Endodermal cell (in vitro differentiated cells): ENCODE data around the gene ELN. TPM values are rescaled to one million over a fixed set of nuclear protein-coding genes. Genes with fewer than 3 reads are reported as not detected.

Experiments
- DNase-seq: peaks from one replicate; pipeline ENCODE4 v3.0.0-alpha.2; 2017
- H3K27ac ChIP-seq: 2 replicates; pipeline ENCODE4 v1.5.1; 2013; ENCODE audit warnings: mild to moderate bottlenecking, low read depth, low read length, moderate library complexity
- H3K27me3 ChIP-seq: 2 replicates; pipeline ENCODE4 v1.6.1; 2013; ENCODE audit warnings: mild to moderate bottlenecking, low read length, moderate library complexity; ENCODE audit not compliant: insufficient read depth, control insufficient read depth, poor library complexity, severe bottlenecking
- H3K36me3 ChIP-seq: 2 replicates; pipeline ENCODE4 v1.7.0; 2013; ENCODE audit warnings: mild to moderate bottlenecking, low read length, moderate library complexity; ENCODE audit not compliant: control insufficient read depth, insufficient read depth
- H3K4me1 ChIP-seq: one replicate; pipeline ENCODE4 v1.7.0; 2013; ENCODE audit warnings: low read length; ENCODE audit not compliant: control insufficient read depth, insufficient read depth
- H3K4me3 ChIP-seq: 2 replicates; pipeline ENCODE4 v1.5.1; 2013; ENCODE audit warnings: mild to moderate bottlenecking, low read length, moderate library complexity
- H3K9ac ChIP-seq: 2 replicates; pipeline ENCODE4 v1.6.1; 2013; ENCODE audit warnings: mild to moderate bottlenecking, low read length, moderate library complexity; ENCODE audit not compliant: poor library complexity, severe bottlenecking; ENCODE audit errors: extremely low read depth
- H3K9me3 ChIP-seq: 2 replicates; pipeline ENCODE4 v1.6.1; 2013; ENCODE audit warnings: mild to moderate bottlenecking, low read length, moderate library complexity; ENCODE audit not compliant: control insufficient read depth
- H3K27ac Mint-ChIP-seq: 2 replicates; pipeline ENCODE4 v1.8.0; 2020; ENCODE audit warnings: mixed read lengths
- H3K27me3 Mint-ChIP-seq: 2 replicates; pipeline ENCODE4 v1.8.0; 2021; ENCODE audit warnings: mild to moderate bottlenecking, mixed read lengths; ENCODE audit not compliant: insufficient read depth
- H3K36me3 Mint-ChIP-seq: 2 replicates; pipeline ENCODE4 v1.8.0; 2020; ENCODE audit warnings: low read depth, mixed read lengths
- H3K4me1 Mint-ChIP-seq: 2 replicates; pipeline ENCODE4 v1.8.0; 2020; ENCODE audit warnings: mixed read lengths
- H3K4me3 Mint-ChIP-seq: 2 replicates; pipeline ENCODE4 v1.8.0; 2020; ENCODE audit warnings: mild to moderate bottlenecking, moderate library complexity, mixed read lengths
- H3K9me3 Mint-ChIP-seq: 2 replicates; pipeline ENCODE4 v1.8.0; 2020; ENCODE audit warnings: mild to moderate bottlenecking, mixed read lengths
- CTCF ChIP-seq: fragments of 200-600 bp; sonication (generic); conservative IDR thresholded peaks from 2 replicates; pipeline ENCODE4 v1.5.0; 2021; ENCODE audit warnings: antibody characterized with exemption, mild to moderate bottlenecking
- WGBS, 2 experiments: methylation state at CpG; one replicate each; pipeline versions ENCODE4 v1.1.5 to v1.1.7; 2013; ENCODE audit warnings: missing lambda C conversion rate in 2 of 2, mixed read lengths in 1 of 2; ENCODE audit not compliant: insufficient coverage in 1 of 2, insufficient read length in 1 of 2; 5-methylcytosine and 5-hydroxymethylcytosine counted together
- total RNA-seq, 2 donors: library from RNA; stranded (reverse); fragmentation: NEBNext Ultra II Directional in 1 of 2; extraction: Animal tissue kit (Norgen Biotek cat#: 25700) in 1 of 2; gene quantifications; 2 replicates in 1 of 2; 3 replicates in 1 of 2; pipeline ENCODE4 v1.2.1, GENCODE V29; 2021

ELN gene
- total RNA-seq, 2 donors from 2014 or later, result 0.70 to 1.6 TPM

GRCh38 chr7:73995330-73995729 lies 32.6 kb upstream of the ELN start:
- no peak overlapping the region for H3K9ac ChIP-seq
- H3K36me3 Mint-ChIP-seq, result no peaks in the 10 kb centered on the region
- no peaks in the 10 kb centered on the region for H3K36me3 ChIP-seq
- no peak overlapping the region for H3K4me3 Mint-ChIP-seq
- H3K9me3 ChIP-seq, result peaks cover 14% of the 10 kb centered on the region
- 85 to 88% methylated on average over 4 of the region's 4 CpGs for WGBS, 2 experiments
- H3K27me3 Mint-ChIP-seq, result peaks cover 3% of the 10 kb centered on the region
- no peaks in the 10 kb centered on the region for H3K4me1 Mint-ChIP-seq
- H3K27ac ChIP-seq, result no peak overlapping the region
- no peak overlapping the region for H3K27ac Mint-ChIP-seq
- H3K9me3 Mint-ChIP-seq, result peaks cover 21% of the 10 kb centered on the region
- H3K4me1 ChIP-seq, result no peaks in the 10 kb centered on the region
- no peak for DNase-seq
- H3K27me3 ChIP-seq, result no peaks in the 10 kb centered on the region
- no peak overlapping the region for H3K4me3 ChIP-seq
- TF ChIP-seq CTCF, result no peak

- no peaks in the 10 kb centered on the region for H3K36me3 Mint-ChIP-seq
- H3K27ac ChIP-seq, result no peak overlapping the region
- H3K9ac ChIP-seq, result no peak overlapping the region
- H3K27me3 ChIP-seq, result no peaks in the 10 kb centered on the region
- H3K27ac Mint-ChIP-seq, result no peak overlapping the region
- peaks cover 21% of the 10 kb centered on the region for H3K9me3 Mint-ChIP-seq
- H3K4me1 Mint-ChIP-seq, result no peaks in the 10 kb centered on the region
- whole genome bisulfite sequencing, 2 experiments, result 88% methylated on average over 2 to 3 of the region's 3 CpGs
- peaks cover 3% of the 10 kb centered on the region for H3K27me3 Mint-ChIP-seq
- H3K36me3 ChIP-seq, result no peaks in the 10 kb centered on the region
- H3K4me3 Mint-ChIP-seq, result no peak overlapping the region
- peaks cover 14% of the 10 kb centered on the region for H3K9me3 ChIP-seq
- no peaks in the 10 kb centered on the region for H3K4me1 ChIP-seq
- H3K4me3 ChIP-seq, result no peak overlapping the region
- no peak for DNase-seq
- no peak for TF ChIP-seq CTCF
Measured at GRCh38 chr7:73995821-73996511, 32.0 kb upstream of the ELN start.

- no peak for DNase-seq
- Mint-ChIP-seq H3K27ac (no peak overlapping the region), H3K27me3 (peaks cover 3% of the 10 kb centered on the region), H3K4me3 (no peak overlapping the region), H3K36me3 (no peaks in the 10 kb centered on the region), H3K4me1 (no peaks in the 10 kb centered on the region), H3K9me3 (peaks cover 21% of the 10 kb centered on the region)
- Histone ChIP-seq H3K27me3 (no peaks in the 10 kb centered on the region), H3K27ac (no peak overlapping the region), H3K4me3 (no peak overlapping the region), H3K4me1 (no peaks in the 10 kb centered on the region), H3K36me3 (no peaks in the 10 kb centered on the region), H3K9ac (no peak overlapping the region), H3K9me3 (peaks cover 14% of the 10 kb centered on the region)
- TF ChIP-seq CTCF, result no peak
- 92 to 97% methylated on average over 6 to 7 of the region's 7 CpGs for WGBS, 2 experiments
Measured at GRCh38 chr7:73997056-73997455, 30.9 kb upstream of the ELN start.
